K562 (cell line): ENCODE data around the gene DCP1B.

Source experiments
- ATF1 ChIP-seq, 2 experiments: fragments of 450-650 bp in 1 of 2; IDR thresholded peaks; 2 replicates each; pipeline ENCODE4 v1.6.1; 2016; ENCODE audit warnings: missing compliant biosample characterization in 1 of 2, missing genetic modification characterization in 1 of 2
- CREB1 ChIP-seq, 2 experiments: sonication (generic) in 1 of 2; formaldehyde crosslinking in 1 of 2; IDR thresholded peaks; 2 replicates each; pipeline versions ENCODE4 v1.6.1 to v1.8.0; 2012 to 2022; ENCODE audit warnings: inconsistent platforms in 1 of 2, mild to moderate bottlenecking in 1 of 2, missing genetic modification reagents in 1 of 2, moderate library complexity in 1 of 2
- GATAD2A ChIP-seq: fragments of 450-650 bp; IDR thresholded peaks from 2 replicates; pipeline ENCODE4 v1.6.1; 2017
- HIVEP1 ChIP-seq: fragments of 250-450 bp; sonication (Bioruptor Pico); IDR thresholded peaks from 2 replicates; pipeline ENCODE4 v1.4.0; 2020; ENCODE audit warnings: mild to moderate bottlenecking
- HMGXB4 ChIP-seq: sonication (generic); formaldehyde crosslinking; IDR thresholded peaks from 2 replicates; pipeline ENCODE4 v1.8.1; 2023; ENCODE audit warnings: mild to moderate bottlenecking, missing genetic modification reagents
- KDM1A ChIP-seq, 2 experiments: fragments of 450-650 bp; IDR thresholded peaks; 2 replicates each; pipeline ENCODE4 v1.6.1; 2016; ENCODE audit warnings: mild to moderate bottlenecking in 2 of 2
- PHTF2 ChIP-seq: fragments of 250-450 bp; sonication (Bioruptor Pico); IDR thresholded peaks from 2 replicates; pipeline ENCODE4 v1.5.0; 2021; ENCODE audit warnings: mild to moderate bottlenecking
- RAD21 ChIP-seq, 2 experiments: fragments of 250-450 bp in 1 of 2; fragments of 450-650 bp in 1 of 2; sonication (Bioruptor Pico) in 1 of 2; formaldehyde crosslinking in 1 of 2; IDR thresholded peaks in 1 of 2; conservative IDR thresholded peaks in 1 of 2; 2 replicates each; pipeline versions ENCODE4 v1.4.0 to v1.8.0; 2020 to 2022; ENCODE audit warnings: mild to moderate bottlenecking in 2 of 2, moderate library complexity in 1 of 2
- SRSF9 ChIP-seq: fragments of 200-400 bp; formaldehyde crosslinking; IDR thresholded peaks from 2 replicates; pipeline ENCODE4 v1.6.1; 2017; ENCODE audit warnings: low read depth, low read length, borderline replicate concordance
- TAF7 ChIP-seq: fragments of 450-650 bp; IDR thresholded peaks from 2 replicates; pipeline ENCODE4 v1.6.1; 2016; ENCODE audit warnings: missing genetic modification characterization, missing compliant biosample characterization
- TAL1 ChIP-seq: fragments of 450-650 bp; IDR thresholded peaks from 2 replicates; pipeline ENCODE4 v1.6.1; 2016; ENCODE audit warnings: mild to moderate bottlenecking
- TF ChIP-seq, protein P1 (sequence below), 3 experiments: IDR thresholded peaks in 2 of 3; conservative IDR thresholded peaks in 1 of 3; 2 replicates each; pipeline ENCODE4 v1.5.1; 2011 to 2012; ENCODE audit warnings: low read length in 3 of 3, mild to moderate bottlenecking in 3 of 3, control low read depth in 2 of 3, improper control_type of control experiment in 1 of 3, inconsistent platforms in 1 of 3, low read depth in 1 of 3, mixed read lengths in 1 of 3, moderate library complexity in 1 of 3; ENCODE audit not compliant: insufficient read depth in 2 of 3
- TF ChIP-seq, protein P2 (sequence below): sonication (generic); formaldehyde crosslinking; IDR thresholded peaks from 2 replicates; pipeline ENCODE4 v1.5.0; 2020; ENCODE audit warnings: missing genetic modification reagents
- TF ChIP-seq, protein P3 (sequence below): fragments of 200-600 bp; sonication (generic); IDR thresholded peaks from one replicate; pipeline ENCODE4 v1.6.1; 2012; ENCODE audit warnings: mild to moderate bottlenecking, low read depth, low read length, inconsistent platforms

DNA sequence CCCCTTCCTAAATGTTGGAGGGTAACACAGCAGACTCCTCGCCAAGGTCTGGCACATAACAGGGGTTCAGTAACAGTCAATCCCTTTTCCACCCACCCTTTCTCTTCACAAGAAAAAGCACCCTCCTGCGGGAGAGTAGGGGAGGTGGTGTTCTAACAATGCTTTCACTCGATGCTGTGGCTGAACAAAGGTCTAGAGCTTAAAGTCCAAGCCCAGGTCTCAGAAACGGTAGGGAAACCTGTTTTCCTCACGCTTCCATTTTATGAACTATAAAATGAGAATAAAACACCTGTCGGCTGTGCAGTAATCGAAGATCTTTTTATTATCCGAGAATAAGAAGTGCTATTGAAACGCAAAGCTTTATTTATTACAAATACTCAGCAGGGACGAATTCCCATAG lies 64.9 kb downstream of the DCP1B start:
- TF ChIP-seq SRSF9 = no peak
- TF ChIP-seq CREB1 (IDR thresholded peaks at IDR 0.05) = no peak
- no peak for TF ChIP-seq CREB1 (CRISPR knock-in tag; IDR thresholded peaks at IDR 0.05)
- TF ChIP-seq, protein P1, sequence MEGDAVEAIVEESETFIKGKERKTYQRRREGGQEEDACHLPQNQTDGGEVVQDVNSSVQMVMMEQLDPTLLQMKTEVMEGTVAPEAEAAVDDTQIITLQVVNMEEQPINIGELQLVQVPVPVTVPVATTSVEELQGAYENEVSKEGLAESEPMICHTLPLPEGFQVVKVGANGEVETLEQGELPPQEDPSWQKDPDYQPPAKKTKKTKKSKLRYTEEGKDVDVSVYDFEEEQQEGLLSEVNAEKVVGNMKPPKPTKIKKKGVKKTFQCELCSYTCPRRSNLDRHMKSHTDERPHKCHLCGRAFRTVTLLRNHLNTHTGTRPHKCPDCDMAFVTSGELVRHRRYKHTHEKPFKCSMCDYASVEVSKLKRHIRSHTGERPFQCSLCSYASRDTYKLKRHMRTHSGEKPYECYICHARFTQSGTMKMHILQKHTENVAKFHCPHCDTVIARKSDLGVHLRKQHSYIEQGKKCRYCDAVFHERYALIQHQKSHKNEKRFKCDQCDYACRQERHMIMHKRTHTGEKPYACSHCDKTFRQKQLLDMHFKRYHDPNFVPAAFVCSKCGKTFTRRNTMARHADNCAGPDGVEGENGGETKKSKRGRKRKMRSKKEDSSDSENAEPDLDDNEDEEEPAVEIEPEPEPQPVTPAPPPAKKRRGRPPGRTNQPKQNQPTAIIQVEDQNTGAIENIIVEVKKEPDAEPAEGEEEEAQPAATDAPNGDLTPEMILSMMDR (IDR thresholded peaks at IDR 0.05 in 2 of 3, conservative IDR thresholded peaks at IDR 0.05 in 1 of 3; ENCODE audit: insufficient read depth in 2 of 3, low read depth in 1 of 3, low read length in 3 of 3) = no peak
- TF ChIP-seq HIVEP1 = no peak
- TF ChIP-seq, protein P2, sequence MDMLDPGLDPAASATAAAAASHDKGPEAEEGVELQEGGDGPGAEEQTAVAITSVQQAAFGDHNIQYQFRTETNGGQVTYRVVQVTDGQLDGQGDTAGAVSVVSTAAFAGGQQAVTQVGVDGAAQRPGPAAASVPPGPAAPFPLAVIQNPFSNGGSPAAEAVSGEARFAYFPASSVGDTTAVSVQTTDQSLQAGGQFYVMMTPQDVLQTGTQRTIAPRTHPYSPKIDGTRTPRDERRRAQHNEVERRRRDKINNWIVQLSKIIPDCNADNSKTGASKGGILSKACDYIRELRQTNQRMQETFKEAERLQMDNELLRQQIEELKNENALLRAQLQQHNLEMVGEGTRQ (CRISPR knock-in tag) = no peak
- TF ChIP-seq KDM1A (IDR thresholded peaks at IDR 0.05) = no peak
- no peak for TF ChIP-seq ATF1 (CRISPR knock-in tag; IDR thresholded peaks at IDR 0.05)
- TF ChIP-seq ATF1 (tag; IDR thresholded peaks at IDR 0.05) = no peak
- TF ChIP-seq HMGXB4 = no peak
- no peak for TF ChIP-seq RAD21 (CRISPR knock-in tag; conservative IDR thresholded peaks at IDR 0.05 in 1 of 2, IDR thresholded peaks at IDR 0.05 in 1 of 2)
- no peak for TF ChIP-seq TAF7 (tag)
- TF ChIP-seq GATAD2A = no peak
- TF ChIP-seq, protein P3, sequence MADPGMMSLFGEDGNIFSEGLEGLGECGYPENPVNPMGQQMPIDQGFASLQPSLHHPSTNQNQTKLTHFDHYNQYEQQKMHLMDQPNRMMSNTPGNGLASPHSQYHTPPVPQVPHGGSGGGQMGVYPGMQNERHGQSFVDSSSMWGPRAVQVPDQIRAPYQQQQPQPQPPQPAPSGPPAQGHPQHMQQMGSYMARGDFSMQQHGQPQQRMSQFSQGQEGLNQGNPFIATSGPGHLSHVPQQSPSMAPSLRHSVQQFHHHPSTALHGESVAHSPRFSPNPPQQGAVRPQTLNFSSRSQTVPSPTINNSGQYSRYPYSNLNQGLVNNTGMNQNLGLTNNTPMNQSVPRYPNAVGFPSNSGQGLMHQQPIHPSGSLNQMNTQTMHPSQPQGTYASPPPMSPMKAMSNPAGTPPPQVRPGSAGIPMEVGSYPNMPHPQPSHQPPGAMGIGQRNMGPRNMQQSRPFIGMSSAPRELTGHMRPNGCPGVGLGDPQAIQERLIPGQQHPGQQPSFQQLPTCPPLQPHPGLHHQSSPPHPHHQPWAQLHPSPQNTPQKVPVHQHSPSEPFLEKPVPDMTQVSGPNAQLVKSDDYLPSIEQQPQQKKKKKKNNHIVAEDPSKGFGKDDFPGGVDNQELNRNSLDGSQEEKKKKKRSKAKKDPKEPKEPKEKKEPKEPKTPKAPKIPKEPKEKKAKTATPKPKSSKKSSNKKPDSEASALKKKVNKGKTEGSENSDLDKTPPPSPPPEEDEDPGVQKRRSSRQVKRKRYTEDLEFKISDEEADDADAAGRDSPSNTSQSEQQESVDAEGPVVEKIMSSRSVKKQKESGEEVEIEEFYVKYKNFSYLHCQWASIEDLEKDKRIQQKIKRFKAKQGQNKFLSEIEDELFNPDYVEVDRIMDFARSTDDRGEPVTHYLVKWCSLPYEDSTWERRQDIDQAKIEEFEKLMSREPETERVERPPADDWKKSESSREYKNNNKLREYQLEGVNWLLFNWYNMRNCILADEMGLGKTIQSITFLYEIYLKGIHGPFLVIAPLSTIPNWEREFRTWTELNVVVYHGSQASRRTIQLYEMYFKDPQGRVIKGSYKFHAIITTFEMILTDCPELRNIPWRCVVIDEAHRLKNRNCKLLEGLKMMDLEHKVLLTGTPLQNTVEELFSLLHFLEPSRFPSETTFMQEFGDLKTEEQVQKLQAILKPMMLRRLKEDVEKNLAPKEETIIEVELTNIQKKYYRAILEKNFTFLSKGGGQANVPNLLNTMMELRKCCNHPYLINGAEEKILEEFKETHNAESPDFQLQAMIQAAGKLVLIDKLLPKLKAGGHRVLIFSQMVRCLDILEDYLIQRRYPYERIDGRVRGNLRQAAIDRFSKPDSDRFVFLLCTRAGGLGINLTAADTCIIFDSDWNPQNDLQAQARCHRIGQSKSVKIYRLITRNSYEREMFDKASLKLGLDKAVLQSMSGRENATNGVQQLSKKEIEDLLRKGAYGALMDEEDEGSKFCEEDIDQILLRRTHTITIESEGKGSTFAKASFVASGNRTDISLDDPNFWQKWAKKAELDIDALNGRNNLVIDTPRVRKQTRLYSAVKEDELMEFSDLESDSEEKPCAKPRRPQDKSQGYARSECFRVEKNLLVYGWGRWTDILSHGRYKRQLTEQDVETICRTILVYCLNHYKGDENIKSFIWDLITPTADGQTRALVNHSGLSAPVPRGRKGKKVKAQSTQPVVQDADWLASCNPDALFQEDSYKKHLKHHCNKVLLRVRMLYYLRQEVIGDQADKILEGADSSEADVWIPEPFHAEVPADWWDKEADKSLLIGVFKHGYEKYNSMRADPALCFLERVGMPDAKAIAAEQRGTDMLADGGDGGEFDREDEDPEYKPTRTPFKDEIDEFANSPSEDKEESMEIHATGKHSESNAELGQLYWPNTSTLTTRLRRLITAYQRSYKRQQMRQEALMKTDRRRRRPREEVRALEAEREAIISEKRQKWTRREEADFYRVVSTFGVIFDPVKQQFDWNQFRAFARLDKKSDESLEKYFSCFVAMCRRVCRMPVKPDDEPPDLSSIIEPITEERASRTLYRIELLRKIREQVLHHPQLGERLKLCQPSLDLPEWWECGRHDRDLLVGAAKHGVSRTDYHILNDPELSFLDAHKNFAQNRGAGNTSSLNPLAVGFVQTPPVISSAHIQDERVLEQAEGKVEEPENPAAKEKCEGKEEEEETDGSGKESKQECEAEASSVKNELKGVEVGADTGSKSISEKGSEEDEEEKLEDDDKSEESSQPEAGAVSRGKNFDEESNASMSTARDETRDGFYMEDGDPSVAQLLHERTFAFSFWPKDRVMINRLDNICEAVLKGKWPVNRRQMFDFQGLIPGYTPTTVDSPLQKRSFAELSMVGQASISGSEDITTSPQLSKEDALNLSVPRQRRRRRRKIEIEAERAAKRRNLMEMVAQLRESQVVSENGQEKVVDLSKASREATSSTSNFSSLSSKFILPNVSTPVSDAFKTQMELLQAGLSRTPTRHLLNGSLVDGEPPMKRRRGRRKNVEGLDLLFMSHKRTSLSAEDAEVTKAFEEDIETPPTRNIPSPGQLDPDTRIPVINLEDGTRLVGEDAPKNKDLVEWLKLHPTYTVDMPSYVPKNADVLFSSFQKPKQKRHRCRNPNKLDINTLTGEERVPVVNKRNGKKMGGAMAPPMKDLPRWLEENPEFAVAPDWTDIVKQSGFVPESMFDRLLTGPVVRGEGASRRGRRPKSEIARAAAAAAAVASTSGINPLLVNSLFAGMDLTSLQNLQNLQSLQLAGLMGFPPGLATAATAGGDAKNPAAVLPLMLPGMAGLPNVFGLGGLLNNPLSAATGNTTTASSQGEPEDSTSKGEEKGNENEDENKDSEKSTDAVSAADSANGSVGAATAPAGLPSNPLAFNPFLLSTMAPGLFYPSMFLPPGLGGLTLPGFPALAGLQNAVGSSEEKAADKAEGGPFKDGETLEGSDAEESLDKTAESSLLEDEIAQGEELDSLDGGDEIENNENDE = no peak
- no peak for TF ChIP-seq TAL1
- no peak for TF ChIP-seq PHTF2 (CRISPR knock-in tag)
